Stomach (tissue), 4 donors: ENCODE data around the gene MAST2.

Experiments
- CTCF ChIP-seq, 7 experiments: fragments of 450-650 bp in 4 of 7; fragments of 200-600 bp in 3 of 7; sonication (generic) in 3 of 7; IDR thresholded peaks; one replicate each; pipeline ENCODE4 v1.5.1; 2016 to 2019; ENCODE audit warnings: antibody characterized with exemption in 7 of 7, control low read depth in 2 of 7, mild to moderate bottlenecking in 1 of 7
- POLR2A ChIP-seq, 4 donors: fragments of 450-650 bp; IDR thresholded peaks; one replicate each; pipeline ENCODE4 v1.6.1; 2016; ENCODE audit warnings: antibody characterized with exemption in 4 of 4, control low read depth in 2 of 4, mild to moderate bottlenecking in 1 of 4, moderate library complexity in 1 of 4
- POLR2AphosphoS5 ChIP-seq, 3 donors: sonication (generic); formaldehyde crosslinking; IDR thresholded peaks; one replicate each; pipeline ENCODE4 v1.6.1; 2016; ENCODE audit warnings: antibody characterized with exemption in 3 of 3

- TF ChIP-seq CTCF (IDR thresholded peaks at IDR 0.05), result no peak
- no peak for TF ChIP-seq POLR2A (IDR thresholded peaks at IDR 0.05)
- TF ChIP-seq POLR2AphosphoS5 (IDR thresholded peaks at IDR 0.05), result no peak
These were observed 108.2 kb downstream of the MAST2 start for GRCh38 chr1:45911634-45912033.
